Cortex of kidney (tissue), 1 donor: ENCODE measurements around the gene MUC13.
"Not testable (repeated sequence)": the region's sequence is repeated elsewhere in the genome, so short reads cannot be mapped to it uniquely, and the experiment has no call there.

ENCODE experiments used
- DNase-seq: peaks from one replicate; lab custom pipeline; 2025; lab: John Stamatoyannopoulos, UW

MUC13 gene, protein sequence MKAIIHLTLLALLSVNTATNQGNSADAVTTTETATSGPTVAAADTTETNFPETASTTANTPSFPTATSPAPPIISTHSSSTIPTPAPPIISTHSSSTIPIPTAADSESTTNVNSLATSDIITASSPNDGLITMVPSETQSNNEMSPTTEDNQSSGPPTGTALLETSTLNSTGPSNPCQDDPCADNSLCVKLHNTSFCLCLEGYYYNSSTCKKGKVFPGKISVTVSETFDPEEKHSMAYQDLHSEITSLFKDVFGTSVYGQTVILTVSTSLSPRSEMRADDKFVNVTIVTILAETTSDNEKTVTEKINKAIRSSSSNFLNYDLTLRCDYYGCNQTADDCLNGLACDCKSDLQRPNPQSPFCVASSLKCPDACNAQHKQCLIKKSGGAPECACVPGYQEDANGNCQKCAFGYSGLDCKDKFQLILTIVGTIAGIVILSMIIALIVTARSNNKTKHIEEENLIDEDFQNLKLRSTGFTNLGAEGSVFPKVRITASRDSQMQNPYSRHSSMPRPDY

DNA sequence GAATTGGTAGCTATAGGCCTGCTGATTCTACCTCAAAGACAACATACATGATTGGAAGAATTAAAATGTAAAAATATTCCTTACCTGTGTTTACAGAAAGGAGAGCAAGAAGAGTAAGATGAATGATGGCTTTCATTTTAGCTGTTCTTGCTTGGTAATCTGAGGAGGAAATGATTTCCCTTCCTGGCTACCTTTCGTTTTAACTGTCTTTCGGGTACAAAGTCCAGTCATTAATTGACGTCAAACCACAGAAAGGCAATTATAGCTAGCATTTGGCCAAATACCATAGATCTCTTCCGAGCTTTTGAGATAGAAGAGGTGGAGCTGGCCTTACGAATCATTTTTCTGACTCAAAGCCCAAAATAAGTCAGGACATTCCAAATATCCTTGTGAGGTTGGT, at the start of gene MUC13:
Gene MUC13 (minus strand): TSS at position 175 of the 400 bp plus-strand sequence. CDS start 39 bp downstream, at position 136.
- no peak for DNase-seq

- no peak for DNase-seq
Measured at GRCh38 chr3:124982855-124983254, 48.3 kb upstream of the MUC13 start.

DNA sequence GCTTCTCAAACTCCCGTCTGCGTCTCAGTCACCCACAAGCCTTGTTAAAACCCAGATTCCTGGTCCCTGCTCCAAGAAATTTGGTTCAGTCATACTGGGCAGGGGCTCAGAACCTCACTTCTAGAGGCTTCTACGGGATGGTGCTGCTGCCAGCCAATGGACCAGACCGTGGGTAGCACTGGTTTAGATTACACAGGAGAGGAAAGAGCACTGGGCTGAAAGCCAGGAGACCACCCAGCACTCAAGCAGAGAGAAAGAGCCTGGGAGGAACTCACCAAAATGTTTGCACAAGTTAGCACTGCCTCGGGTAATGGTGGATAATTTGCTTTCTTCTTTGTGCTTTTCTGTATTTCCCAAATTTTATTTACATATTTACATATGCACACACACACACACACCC, 46.9 kb upstream of the MUC13 start:
- DNase-seq: no peak

- DNase-seq: no peak
Measured at GRCh38 chr3:124978627-124979026, 44.1 kb upstream of the MUC13 start.

GRCh38 chr3:124976383-124976782, 41.8 kb upstream of the MUC13 start:
- no peak for DNase-seq

- DNase-seq: no peak
Measured at GRCh38 chr3:124974691-124975090, 40.1 kb upstream of the MUC13 start.

GRCh38 chr3:124973290-124973689, 38.7 kb upstream of the MUC13 start:
- DNase-seq: no peak

- no peak for DNase-seq
Measured at GRCh38 chr3:124972457-124972856, 37.9 kb upstream of the MUC13 start.

DNA sequence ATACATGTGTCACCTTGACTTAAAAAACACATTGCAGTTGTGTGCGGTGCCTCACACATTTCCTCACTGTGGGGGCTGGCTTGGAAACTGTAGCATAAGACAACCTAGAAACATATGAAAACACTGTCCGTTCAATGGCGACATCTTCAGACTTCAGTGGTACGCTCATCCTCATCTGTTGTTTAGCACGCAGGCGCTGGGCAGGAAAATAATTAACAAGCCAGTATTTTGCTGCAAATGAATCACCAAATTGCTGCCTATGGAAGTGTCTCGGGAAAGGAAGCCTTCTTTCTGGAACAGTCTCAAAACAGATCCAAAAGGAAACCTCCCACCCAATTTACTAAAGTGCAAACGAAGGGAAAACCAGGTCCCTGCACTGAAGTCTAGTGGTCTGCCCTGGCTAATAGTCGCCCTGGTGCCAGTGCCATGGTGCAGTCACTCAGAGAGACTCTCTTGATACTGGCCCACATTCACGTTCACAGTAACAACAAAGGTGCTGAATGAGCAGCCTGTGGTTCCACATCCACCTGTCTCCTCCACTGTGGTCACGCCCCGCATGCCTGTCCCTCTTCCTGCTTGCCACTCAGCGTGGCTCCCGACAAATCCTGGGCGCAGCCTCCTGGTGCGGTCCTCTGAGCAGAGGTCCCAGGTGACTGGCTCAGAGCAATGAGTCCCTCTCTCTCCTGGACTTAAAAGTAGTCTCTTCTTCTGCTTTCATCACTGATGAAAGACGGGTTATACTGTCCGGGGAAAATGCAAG, 35.6 kb upstream of the MUC13 start:
- DNase-seq: no peak

GRCh38 chr3:124969190-124969589, 34.6 kb upstream of the MUC13 start:
- DNase-seq: no peak

- no peak for DNase-seq
Measured at GRCh38 chr3:124967964-124968363, 33.4 kb upstream of the MUC13 start.

GRCh38 chr3:124966521-124967445, 32.2 kb upstream of the MUC13 start:
- DNase-seq: no peak

DNA sequence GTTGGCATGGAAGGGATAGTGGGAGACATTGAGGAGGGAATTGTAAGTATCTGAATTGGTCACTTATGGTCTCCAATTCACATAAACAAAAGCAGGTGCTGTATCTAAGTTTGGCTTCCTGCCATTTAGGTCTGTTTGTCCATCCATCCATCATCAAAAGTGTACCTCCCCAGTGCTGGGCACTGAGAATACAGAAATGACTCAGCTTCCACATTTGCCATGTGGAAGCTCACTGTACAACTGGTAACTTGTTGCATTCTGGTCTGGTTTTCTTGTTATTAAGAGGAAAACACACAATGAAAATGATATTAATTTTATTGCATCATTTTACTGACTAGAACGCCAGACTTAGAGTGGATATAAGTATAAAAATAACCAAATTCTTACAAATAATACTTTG, 30.9 kb upstream of the MUC13 start:
- DNase-seq: no peak

DNA sequence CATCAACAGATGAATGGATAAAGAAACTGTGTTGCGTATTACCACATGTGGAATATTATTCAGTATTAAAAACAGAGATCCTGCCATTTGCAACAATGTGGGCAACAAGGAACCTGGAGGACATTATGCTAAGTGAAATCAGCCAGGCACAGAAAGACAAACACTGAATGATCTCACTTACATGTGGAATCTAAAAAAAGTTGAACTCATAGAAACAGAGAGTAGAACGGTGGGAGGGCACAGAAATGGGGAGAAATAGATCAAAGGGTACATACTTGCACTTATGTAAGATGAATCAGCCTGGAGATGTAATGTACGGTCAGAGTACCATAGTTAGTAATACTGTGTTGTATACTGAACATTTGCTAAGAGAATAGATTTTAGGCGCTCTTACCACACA, 29.8 kb upstream of the MUC13 start:
- DNase-seq: no peak

DNA sequence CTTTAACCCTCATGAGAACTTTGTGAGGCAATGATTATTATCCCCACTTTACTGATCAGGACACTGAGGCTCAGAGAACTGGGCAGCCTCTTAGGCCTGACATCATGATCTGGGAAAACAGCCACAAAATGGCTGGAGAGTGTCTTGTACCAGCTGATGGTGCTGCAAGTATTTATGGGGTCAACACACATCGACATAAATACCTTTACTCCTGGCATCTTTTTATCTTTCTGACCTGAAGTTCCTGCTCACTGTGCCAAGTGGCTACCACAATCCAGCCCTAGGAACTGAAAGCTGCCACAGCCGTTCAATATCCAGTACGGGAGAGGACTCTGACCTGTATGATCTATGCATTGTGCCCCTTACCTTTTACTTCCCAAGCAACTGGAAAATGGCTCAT, 29.2 kb upstream of the MUC13 start:
- no peak for DNase-seq

- no peak for DNase-seq
Measured at GRCh38 chr3:124962403-124962940, 27.9 kb upstream of the MUC13 start.

DNA sequence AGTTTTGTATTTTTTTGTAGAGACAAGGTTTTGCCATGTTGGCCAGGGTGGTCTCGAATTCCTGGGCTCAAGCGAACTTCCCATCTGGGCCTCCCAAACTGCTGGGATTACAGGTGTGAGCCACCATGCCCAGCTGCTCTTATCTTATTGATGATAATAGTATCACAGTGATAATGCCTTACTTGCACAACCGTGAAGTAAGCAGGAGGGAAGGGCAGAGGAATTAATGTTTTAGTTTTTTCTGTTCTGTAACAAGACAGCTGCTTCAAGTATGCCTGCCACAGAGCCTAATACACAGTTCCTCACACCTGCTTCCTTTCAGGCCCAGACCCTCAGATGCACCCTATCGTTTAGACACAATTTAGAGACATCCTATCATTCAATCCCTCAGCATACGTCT, 26.1 kb upstream of the MUC13 start:
- no peak for DNase-seq

- DNase-seq: no peak
Measured at GRCh38 chr3:124960105-124960504, 25.6 kb upstream of the MUC13 start.

GRCh38 chr3:124957951-124958350, 23.4 kb upstream of the MUC13 start:
- not testable (repeated sequence) for DNase-seq

DNA sequence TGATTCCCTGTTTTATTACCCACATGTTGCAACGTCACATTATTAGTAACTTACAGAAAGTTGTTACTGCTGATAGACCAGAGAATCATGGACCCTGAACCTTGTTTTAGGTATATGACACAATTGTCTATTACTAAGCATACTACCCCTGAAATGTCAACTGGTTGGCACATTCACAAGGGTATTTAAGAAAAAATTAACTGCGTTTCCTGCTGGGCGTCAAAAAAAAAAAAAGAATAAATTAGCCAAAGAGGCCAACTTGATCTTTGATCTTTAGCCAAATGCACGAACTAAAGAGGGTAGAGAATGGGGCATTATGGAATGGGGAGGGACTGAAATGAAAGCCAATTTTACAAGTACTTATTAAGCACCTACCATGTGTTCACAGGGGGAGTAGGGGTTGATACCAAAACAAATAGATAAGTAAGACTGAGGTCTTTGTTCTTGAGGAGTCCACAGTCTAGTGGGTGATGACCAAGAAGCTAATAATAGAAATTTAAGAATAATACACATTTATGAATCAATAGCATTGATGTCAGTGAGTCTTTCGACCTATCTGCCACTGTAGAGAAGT, 17.8 kb upstream of the MUC13 start:
- no peak for DNase-seq

GRCh38 chr3:124951511-124952281, 17.1 kb upstream of the MUC13 start:
- no peak for DNase-seq
